Measurements from ENCODE around the gene SYT2.

- TF ChIP-seq EZH2 (IDR thresholded peaks at IDR 0.05; ENCODE audit: borderline replicate concordance, control insufficient read depth, low read depth, low read length) (no peak), JUND (IDR thresholded peaks at IDR 0.05; ENCODE audit: low read depth, low read length) (no peak), CTCF (IDR thresholded peaks at IDR 0.05 in 2 of 3, conservative IDR thresholded peaks at IDR 0.05 in 1 of 3; ENCODE audit: control insufficient read depth in 2 of 3, extremely low read depth in 1 of 3, insufficient read depth in 1 of 3, low read depth in 3 of 3, low read length in 3 of 3) (no peak), HDAC2 (IDR thresholded peaks at IDR 0.05) (no peak), MYB (IDR thresholded peaks at IDR 0.05; ENCODE audit: borderline replicate concordance, low read depth, low read length) (no peak), KAT2A (conservative IDR thresholded peaks at IDR 0.05; ENCODE audit: control insufficient read depth, low read depth, low read length) (no peak), ZNF24 (IDR thresholded peaks at IDR 0.05) (no peak), GABPA (IDR thresholded peaks at IDR 0.05; ENCODE audit: low read depth) (no peak), POLR2A (IDR thresholded peaks at IDR 0.05; ENCODE audit: low read depth, low read length) (no peak), HDGF (IDR thresholded peaks at IDR 0.05) (no peak)
- TF ChIP-seq, protein P1, sequence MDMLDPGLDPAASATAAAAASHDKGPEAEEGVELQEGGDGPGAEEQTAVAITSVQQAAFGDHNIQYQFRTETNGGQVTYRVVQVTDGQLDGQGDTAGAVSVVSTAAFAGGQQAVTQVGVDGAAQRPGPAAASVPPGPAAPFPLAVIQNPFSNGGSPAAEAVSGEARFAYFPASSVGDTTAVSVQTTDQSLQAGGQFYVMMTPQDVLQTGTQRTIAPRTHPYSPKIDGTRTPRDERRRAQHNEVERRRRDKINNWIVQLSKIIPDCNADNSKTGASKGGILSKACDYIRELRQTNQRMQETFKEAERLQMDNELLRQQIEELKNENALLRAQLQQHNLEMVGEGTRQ (IDR thresholded peaks at IDR 0.05; ENCODE audit: borderline replicate concordance, low read depth, low read length), result no peak
- TF ChIP-seq, protein P2, sequence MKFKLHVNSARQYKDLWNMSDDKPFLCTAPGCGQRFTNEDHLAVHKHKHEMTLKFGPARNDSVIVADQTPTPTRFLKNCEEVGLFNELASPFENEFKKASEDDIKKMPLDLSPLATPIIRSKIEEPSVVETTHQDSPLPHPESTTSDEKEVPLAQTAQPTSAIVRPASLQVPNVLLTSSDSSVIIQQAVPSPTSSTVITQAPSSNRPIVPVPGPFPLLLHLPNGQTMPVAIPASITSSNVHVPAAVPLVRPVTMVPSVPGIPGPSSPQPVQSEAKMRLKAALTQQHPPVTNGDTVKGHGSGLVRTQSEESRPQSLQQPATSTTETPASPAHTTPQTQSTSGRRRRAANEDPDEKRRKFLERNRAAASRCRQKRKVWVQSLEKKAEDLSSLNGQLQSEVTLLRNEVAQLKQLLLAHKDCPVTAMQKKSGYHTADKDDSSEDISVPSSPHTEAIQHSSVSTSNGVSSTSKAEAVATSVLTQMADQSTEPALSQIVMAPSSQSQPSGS (IDR thresholded peaks at IDR 0.05; ENCODE audit: low read length), result no peak
These were observed 21.9 kb downstream of the SYT2 start for GRCh38 chr1:202688401-202688800.
